Measurements from ENCODE around the gene THSD4. TPM values are rescaled to one million over a fixed set of nuclear protein-coding genes. Genes with fewer than 3 reads are reported as not detected.

THSD4 gene
- polyA plus RNA-seq, 1 donor (not counting 4 experiments of a cell fraction or from before 2014, with no cell fraction given), result 24.5 TPM

- no peak overlapping the region for H3K27ac ChIP-seq (ENCODE audit: control insufficient read depth, insufficient read depth, low read length)
- H2AFZ ChIP-seq (ENCODE audit: control insufficient read depth, low read length), result no peak overlapping the region
- H3K4me3 ChIP-seq (ENCODE audit: control insufficient read depth in 2 of 3, extremely low read depth in 1 of 3, insufficient read depth in 2 of 3, low read depth in 1 of 3, low read length in 3 of 3), result no peak overlapping the region
- H3K79me2 ChIP-seq (ENCODE audit: control insufficient read depth, insufficient read depth, low read length), result peaks cover 3% of the 10 kb centered on the region
- H3K9ac ChIP-seq (ENCODE audit: control insufficient read depth, extremely low read depth, insufficient read depth, low read length), result no peak overlapping the region
- no peaks in the 10 kb centered on the region for H3K9me1 ChIP-seq (ENCODE audit: control insufficient read depth, extremely low read depth, insufficient read depth, low read length)
- no peaks in the 10 kb centered on the region for H3K27me3 ChIP-seq (ENCODE audit: control insufficient read depth, extremely low read depth, insufficient read depth, low read length)
- peaks cover 31% of the 10 kb centered on the region for H3K4me1 ChIP-seq (ENCODE audit: control insufficient read depth, extremely low read depth, insufficient read depth, low read length)
- FAIRE-seq (no peak), DNase-seq (ENCODE audit: low read depth, low spot score) (no peak)
- TF ChIP-seq EZH2 (IDR thresholded peaks at IDR 0.05; ENCODE audit: low read length), result no peak
- no peak for TF ChIP-seq CTCF (optimal IDR thresholded peaks at IDR 0.05 in 1 of 3, IDR thresholded peaks at IDR 0.05 in 1 of 3, conservative IDR thresholded peaks at IDR 0.05 in 1 of 3; ENCODE audit: extremely low read depth in 1 of 3, insufficient read depth in 2 of 3, low read length in 3 of 3)
- H4K20me1 ChIP-seq (ENCODE audit: control insufficient read depth, extremely low read depth, insufficient read depth, low read length), result no peaks in the 10 kb centered on the region
- no peak overlapping the region for H3K4me2 ChIP-seq (ENCODE audit: control insufficient read depth, extremely low read depth, insufficient read depth, low read depth, low read length)
- H3K36me3 ChIP-seq (ENCODE audit: control insufficient read depth in 2 of 2, extremely low read depth in 1 of 2, insufficient read depth in 2 of 2, low read length in 2 of 2), result peaks cover 10 to 12% of the 10 kb centered on the region in 2 experiments
- dilution Hi-C loops (cut with MboI; ENCODE audit: extremely low pct_ligation_motif_present, low sequenced_read_pairs), result no loop called here
- H3K9me3 ChIP-seq (ENCODE audit: control insufficient read depth, low read depth, low read length), result no peaks in the 10 kb centered on the region
Observed at GRCh38 chr15:71338827-71339542, 223.7 kb downstream of the THSD4 start.

- H3K9me1 ChIP-seq (ENCODE audit: control insufficient read depth, extremely low read depth, insufficient read depth, low read length), result no peaks in the 10 kb centered on the region
- H4K20me1 ChIP-seq (ENCODE audit: control insufficient read depth, extremely low read depth, insufficient read depth, low read length), result no peaks in the 10 kb centered on the region
- H3K79me2 ChIP-seq (ENCODE audit: control insufficient read depth, insufficient read depth, low read length), result peaks cover 3% of the 10 kb centered on the region
- peaks cover 3 to 9% of the 10 kb centered on the region in 2 experiments for H3K36me3 ChIP-seq (ENCODE audit: control insufficient read depth in 2 of 2, extremely low read depth in 1 of 2, insufficient read depth in 2 of 2, low read length in 2 of 2)
- no peak for FAIRE-seq
- H3K27me3 ChIP-seq (ENCODE audit: control insufficient read depth, extremely low read depth, insufficient read depth, low read length), result no peaks in the 10 kb centered on the region
- H2AFZ ChIP-seq (ENCODE audit: control insufficient read depth, low read length), result no peak overlapping the region
- no peaks in the 10 kb centered on the region for H3K9me3 ChIP-seq (ENCODE audit: control insufficient read depth, low read depth, low read length)
- no peak for TF ChIP-seq EZH2 (IDR thresholded peaks at IDR 0.05; ENCODE audit: low read length)
- no peak for TF ChIP-seq CTCF (optimal IDR thresholded peaks at IDR 0.05 in 1 of 3, IDR thresholded peaks at IDR 0.05 in 1 of 3, conservative IDR thresholded peaks at IDR 0.05 in 1 of 3; ENCODE audit: extremely low read depth in 1 of 3, insufficient read depth in 2 of 3, low read length in 3 of 3)
- H3K27ac ChIP-seq (ENCODE audit: control insufficient read depth, insufficient read depth, low read length), result no peak overlapping the region
- no peak overlapping the region for H3K4me2 ChIP-seq (ENCODE audit: control insufficient read depth, extremely low read depth, insufficient read depth, low read depth, low read length)
- peaks cover 19% of the 10 kb centered on the region for H3K4me1 ChIP-seq (ENCODE audit: control insufficient read depth, extremely low read depth, insufficient read depth, low read length)
- no peak overlapping the region for H3K9ac ChIP-seq (ENCODE audit: control insufficient read depth, extremely low read depth, insufficient read depth, low read length)
- H3K4me3 ChIP-seq (ENCODE audit: control insufficient read depth in 2 of 3, extremely low read depth in 1 of 3, insufficient read depth in 2 of 3, low read depth in 1 of 3, low read length in 3 of 3), result no peak overlapping the region
- DNase-seq (ENCODE audit: low read depth, low spot score), result no peak
- dilution Hi-C loops (cut with MboI; ENCODE audit: extremely low pct_ligation_motif_present, low sequenced_read_pairs), result no loop called here
Observed at GRCh38 chr15:71341811-71342550, 226.7 kb downstream of the THSD4 start.
